OCI-LY7 (cell line): ENCODE results near the gene PTPA. TPM values are rescaled to one million over a fixed set of nuclear protein-coding genes. Genes with fewer than 3 reads are reported as not detected.

Experiments used
- BruUV-seq: library from RNA; stranded (reverse); fragments of 400-500 nt; replicated peaks from 2 replicates; lab custom pipeline; 2021; lab: Mats Ljungman, UMichigan
- CTCF ChIA-PET: fragments of 300-600 bp; sonication (Branson Sonifier 250); formaldehyde crosslinking; loops from one replicate; lab custom pipeline; 2022; ENCODE audit warnings: antibody characterized with exemption; ENCODE audit not compliant: unreplicated experiment; lab: Charles Lee
- POLR2A ChIA-PET: fragments of 300-600 bp; sonication (Branson Sonifier 250); formaldehyde crosslinking; loops from one replicate; lab custom pipeline; 2022; ENCODE audit warnings: antibody characterized with exemption; lab: Charles Lee
- DNase-seq: peaks from one replicate; pipeline ENCODE4 v3.0.0-alpha.2; 2015; ENCODE audit warnings: low spot score
- H2AFZ ChIP-seq: fragments of 200-600 bp; sonication (generic), shearing (Covaris generic); 2 replicates; pipeline ENCODE4 v1.6.1; 2014; ENCODE audit warnings: mild to moderate bottlenecking, antibody characterized with exemption, low read length, moderate library complexity
- H3K27ac ChIP-seq: fragments of 200-600 bp; sonication (generic); 2 replicates; pipeline ENCODE4 v1.5.1; 2014; ENCODE audit warnings: mixed run types, low read depth, mild to moderate bottlenecking, moderate library complexity, low read length, inconsistent platforms; ENCODE audit not compliant: poor library complexity, severe bottlenecking
- H3K36me3 ChIP-seq: fragments of 200-600 bp; sonication (generic); 2 replicates; pipeline ENCODE4 v1.6.1; 2014; ENCODE audit warnings: mild to moderate bottlenecking, antibody characterized with exemption, low read length, moderate library complexity, mixed read lengths; ENCODE audit not compliant: insufficient read depth
- H3K4me1 ChIP-seq: fragments of 200-600 bp; sonication (generic); 2 replicates; pipeline ENCODE4 v1.5.1; 2014; ENCODE audit warnings: mild to moderate bottlenecking, low read length; ENCODE audit not compliant: insufficient read depth, poor library complexity, severe bottlenecking
- H3K4me2 ChIP-seq: fragments of 200-600 bp; sonication (generic); 2 replicates; pipeline ENCODE4 v1.6.1; 2014; ENCODE audit warnings: mild to moderate bottlenecking, low read length
- H3K4me3 ChIP-seq: fragments of 200-600 bp; sonication (generic); 2 replicates; pipeline ENCODE4 v1.5.1; 2014; ENCODE audit warnings: mild to moderate bottlenecking, low read depth, low read length; ENCODE audit not compliant: poor library complexity, severe bottlenecking
- H3K79me2 ChIP-seq: fragments of 200-600 bp; sonication (generic); 2 replicates; pipeline ENCODE4 v1.6.1; 2016; ENCODE audit warnings: low read depth, mild to moderate bottlenecking, low read length, moderate library complexity, mixed read lengths; ENCODE audit not compliant: insufficient read depth
- H3K9me2 ChIP-seq: fragments of 200-600 bp; sonication (generic); 2 replicates; pipeline ENCODE4 v1.6.1; 2016; ENCODE audit warnings: mild to moderate bottlenecking, low read length, mixed read lengths; ENCODE audit not compliant: insufficient read depth
- H3K9me3 ChIP-seq: fragments of 200-600 bp; sonication (generic); 2 replicates; pipeline ENCODE4 v1.6.1; 2014; ENCODE audit warnings: mild to moderate bottlenecking, mixed run types, low read length, mixed read lengths
- H4K20me1 ChIP-seq: fragments of 200-600 bp; sonication (generic); 2 replicates; pipeline ENCODE4 v1.6.1; 2014; ENCODE audit warnings: mild to moderate bottlenecking, antibody characterized with exemption, low read length, moderate library complexity, mixed read lengths; ENCODE audit not compliant: insufficient read depth
- CTCF ChIP-seq: fragments of 200-600 bp; sonication (generic); conservative IDR thresholded peaks from 2 replicates; pipeline ENCODE4 v1.5.1; 2014; ENCODE audit warnings: mild to moderate bottlenecking, antibody characterized with exemption, low read length, moderate library complexity, mixed read lengths
- EZH2phosphoT487 ChIP-seq: fragments of 200-600 bp; sonication (generic); IDR thresholded peaks from 2 replicates; pipeline ENCODE4 v1.6.1; 2018; ENCODE audit warnings: low read depth, borderline replicate concordance, mild to moderate bottlenecking, mixed run types, antibody characterized with exemption, low read length, moderate library complexity, mixed read lengths
- intact Hi-C: fragments of 100-400 bp; cut with micrococcal nuclease; formaldehyde crosslinking; loops from one replicate; pipeline ENCODE4 v1.10.0; 2022; ENCODE audit not compliant: unreplicated experiment
- total RNA-seq, 2 experiments: library from RNA; depleted of rRNA in 1 of 2; stranded (reverse); fragments of >200 nt in 1 of 2; shearing (Covaris generic) in 1 of 2; gene quantifications; 2 replicates each; pipeline ENCODE4 v1.2.3, GENCODE V29; 2014 to 2022

Gene PTPA
- total RNA-seq, 2 experiments from 2014 or later, result 106 to 111 TPM

- Histone ChIP-seq H3K4me3 (no peak overlapping the region), H3K27ac (no peak overlapping the region), H3K36me3 (no peaks in the 10 kb centered on the region), H4K20me1 (no peaks in the 10 kb centered on the region), H3K4me2 (no peak overlapping the region), H3K9me2 (no peaks in the 10 kb centered on the region), H3K79me2 (peaks cover 15% of the 10 kb centered on the region), H3K4me1 (peaks cover 17% of the 10 kb centered on the region), H3K9me3 (no peaks in the 10 kb centered on the region), H2AFZ (no peak overlapping the region)
- POLR2A ChIA-PET, result interaction anchor here (0.6 kb wide), 2 partner anchors 70 to 364 kb away, joined by 5 read pairs; partner anchors contain the start of gene IER5L
- TF ChIP-seq CTCF (no peak), EZH2phosphoT487 (no peak)
- CTCF ChIA-PET, result no interaction called here
- no TSS peak for BruUV-seq
- intact Hi-C loops, result no loop called here
- no peak for DNase-seq
Observed at GRCh38 chr9:129108083-129108804, 3.0 kb upstream of the PTPA start.

GRCh38 chr9:129108805-129109536, 2.2 kb upstream of the PTPA start:
- H3K36me3 ChIP-seq, result no peaks in the 10 kb centered on the region
- no peak overlapping the region for H2AFZ ChIP-seq
- ChIA-PET POLR2A (interaction anchor here (0.6 kb wide), 1 partner anchor 365 kb away, joined by 5 read pairs; no protein-coding TSS in a partner anchor), CTCF (no interaction called here)
- no peaks in the 10 kb centered on the region for H3K9me2 ChIP-seq
- no peak for DNase-seq
- peaks cover 23% of the 10 kb centered on the region for H3K4me1 ChIP-seq
- H3K27ac ChIP-seq, result no peak overlapping the region
- intact Hi-C loops, result no loop called here
- TF ChIP-seq CTCF (no peak), EZH2phosphoT487 (no peak)
- BruUV-seq, result no TSS peak
- no peak overlapping the region for H3K4me2 ChIP-seq
- H3K79me2 ChIP-seq, result peaks cover 21% of the 10 kb centered on the region
- no peaks in the 10 kb centered on the region for H3K9me3 ChIP-seq
- H4K20me1 ChIP-seq, result no peaks in the 10 kb centered on the region
- H3K4me3 ChIP-seq, result no peak overlapping the region
